ENCODE data around the gene CLDN5.

CLDN5 gene

GRCh38 chr22:19501897-19502447 is 22.2 kb downstream of the CLDN5 start:
- no peak for DNase-seq

- DNase-seq: no peak
Measured at GRCh38 chr22:19499880-19500242, 24.3 kb downstream of the CLDN5 start.

GRCh38 chr22:19499236-19499879 is 24.9 kb downstream of the CLDN5 start:
- DNase-seq: no peak

GRCh38 chr22:19498866-19499190 is 25.4 kb downstream of the CLDN5 start:
- no peak for DNase-seq

GRCh38 chr22:19498154-19498865 is 25.9 kb downstream of the CLDN5 start:
- no peak for DNase-seq

GRCh38 chr22:19497245-19497644 is 27.0 kb downstream of the CLDN5 start:
- no peak for DNase-seq

- DNase-seq: no peak
Measured at GRCh38 chr22:19496324-19496630, 27.9 kb downstream of the CLDN5 start.

- peak in 1 of 2 donors; percentile 26 for DNase-seq
Measured at GRCh38 chr22:19495562-19496323, 28.5 kb downstream of the CLDN5 start.

- no peak for DNase-seq
Measured at GRCh38 chr22:19494676-19495173, 29.5 kb downstream of the CLDN5 start.

GRCh38 chr22:19494001-19494560 is 30.1 kb downstream of the CLDN5 start:
- DNase-seq: no peak

- no peak for DNase-seq
Measured at GRCh38 chr22:19492504-19493174, 31.6 kb downstream of the CLDN5 start.

- no peak for DNase-seq
Measured at GRCh38 chr22:19490628-19491230, 33.5 kb downstream of the CLDN5 start.

- no peak for DNase-seq
Measured at GRCh38 chr22:19488884-19489843, 35.0 kb downstream of the CLDN5 start.

- no peak for DNase-seq
Measured at GRCh38 chr22:19488285-19488684, 35.9 kb downstream of the CLDN5 start.

GRCh38 chr22:19483481-19484244 is 40.5 kb downstream of the CLDN5 start:
- DNase-seq: no peak

GRCh38 chr22:19482297-19482696 is 41.9 kb downstream of the CLDN5 start:
- DNase-seq: no peak

- no peak for DNase-seq
Measured at GRCh38 chr22:19480789-19481188, 43.4 kb downstream of the CLDN5 start.

GRCh38 chr22:19480173-19480568 is 44.0 kb downstream of the CLDN5 start:
- DNase-seq: no peak

- DNase-seq: peak; percentile 96 to 97
Measured at GRCh38 chr22:19479355-19480172, 44.6 kb downstream of the CLDN5 start, which contains the start of gene CDC45. TSS of gene CDC45 (plus strand) at chr22:19479920. CDS start at chr22:19479969, 49 bp downstream.

Measured in CD4-positive, alpha-beta T cell treated with Interleukin-1 beta for 1 hour (primary cell).